ENCODE data around the gene ITPRID2. TPM values are rescaled to one million over a fixed set of nuclear protein-coding genes. Genes with fewer than 3 reads are reported as not detected.

Gene ITPRID2
- polyA plus RNA-seq, 3 donors, result 17.9 to 50.2 (median 23.0) TPM

GRCh38 chr2:181896286-181896685, 4.8 kb downstream of the ITPRID2 start:
- TF ChIP-seq CTCF (IDR thresholded peaks at IDR 0.05), result no peak
- Histone ChIP-seq H3K27me3 (ENCODE audit: control insufficient read depth in 2 of 2, insufficient read depth in 2 of 2, low read length in 2 of 2) (no peaks in the 10 kb centered on the region), H3K4me2 (replicated peaks; ENCODE audit: extremely low read depth, low read length, poor library complexity, severe bottlenecking) (no peak overlapping the region), H2AFZ (ENCODE audit: insufficient read depth, low read depth, low read length, poor library complexity, severe bottlenecking) (no peak overlapping the region), H3K4me3 (replicated peaks in 1 of 3; ENCODE audit: low read depth in 2 of 3, low read length in 3 of 3) (no peak overlapping the region), H3K79me2 (ENCODE audit: insufficient read depth, low read length) (peaks cover 80% of the 10 kb centered on the region), H4K20me1 (ENCODE audit: insufficient read depth, low read length) (peaks cover 73% of the 10 kb centered on the region), H3K9me3 (replicated peaks in 1 of 2; ENCODE audit: control insufficient read depth in 1 of 2, insufficient read depth in 1 of 2, low read length in 2 of 2) (no peaks in the 10 kb centered on the region), H3K27ac (ENCODE audit: low read depth in 1 of 2, low read length in 2 of 2) (no peak overlapping the region), H3K9ac (ENCODE audit: insufficient read depth, low read length, poor library complexity, severe bottlenecking) (no peak overlapping the region), H3K4me1 (ENCODE audit: control insufficient read depth in 1 of 2, insufficient read depth in 2 of 2, low read length in 2 of 2) (peaks cover 17 to 44% of the 10 kb centered on the region in 2 donors), H3K36me3 (replicated peaks in 1 of 2; ENCODE audit: control insufficient read depth in 1 of 2, insufficient read depth in 2 of 2, low read length in 2 of 2) (peaks cover 48 to 62% of the 10 kb centered on the region in 2 donors)
- H3K27ac Mint-ChIP-seq, result no peak overlapping the region
- peaks cover 42% of the 10 kb centered on the region for H3K4me1 Mint-ChIP-seq
- peaks cover 43 to 46% of the 10 kb centered on the region in 2 donors for H3K36me3 Mint-ChIP-seq
- intact Hi-C loops (cut with micrococcal nuclease), result loop anchor here in 1 of 2 donors (10.0 kb wide), 2 partner anchors 51 to 819 kb away; partner anchors contain the start of gene DNAJC10
- no peak overlapping the region for H3K4me3 Mint-ChIP-seq
- H3K9me3 Mint-ChIP-seq, result no peaks in the 10 kb centered on the region
- no peaks in the 10 kb centered on the region for H3K27me3 Mint-ChIP-seq (ENCODE audit: low read depth in 3 of 3)
- no CpG with 5 or more reads among the region's 1 CpG for WGBS (ENCODE audit: insufficient coverage)
- DNase-seq, result no peak

- no CpG with 5 or more reads among the region's 3 CpGs for WGBS (ENCODE audit: insufficient coverage)
- no peak for DNase-seq
- Histone ChIP-seq H2AFZ (ENCODE audit: insufficient read depth, low read depth, low read length, poor library complexity, severe bottlenecking) (no peak overlapping the region), H3K4me1 (ENCODE audit: control insufficient read depth in 1 of 2, insufficient read depth in 2 of 2, low read length in 2 of 2) (peaks cover 12 to 37% of the 10 kb centered on the region in 2 donors), H3K79me2 (ENCODE audit: insufficient read depth, low read length) (peaks cover 88% of the 10 kb centered on the region), H3K4me2 (replicated peaks; ENCODE audit: extremely low read depth, low read length, poor library complexity, severe bottlenecking) (no peak overlapping the region), H3K9me3 (replicated peaks in 1 of 2; ENCODE audit: control insufficient read depth in 1 of 2, insufficient read depth in 1 of 2, low read length in 2 of 2) (no peaks in the 10 kb centered on the region), H3K4me3 (replicated peaks in 1 of 3; ENCODE audit: low read depth in 2 of 3, low read length in 3 of 3) (no peak overlapping the region), H3K27ac (ENCODE audit: low read depth in 1 of 2, low read length in 2 of 2) (peak overlapping the region in 1 of 2 donors; percentile 22), H3K36me3 (replicated peaks in 1 of 2; ENCODE audit: control insufficient read depth in 1 of 2, insufficient read depth in 2 of 2, low read length in 2 of 2) (peaks cover 72 to 91% of the 10 kb centered on the region in 2 donors), H3K27me3 (ENCODE audit: control insufficient read depth in 2 of 2, insufficient read depth in 2 of 2, low read length in 2 of 2) (no peaks in the 10 kb centered on the region), H3K9ac (ENCODE audit: insufficient read depth, low read length, poor library complexity, severe bottlenecking) (no peak overlapping the region), H4K20me1 (ENCODE audit: insufficient read depth, low read length) (peaks cover 93% of the 10 kb centered on the region)
- H3K36me3 Mint-ChIP-seq, result peaks cover 53 to 67% of the 10 kb centered on the region in 2 donors
- H3K4me3 Mint-ChIP-seq, result no peak overlapping the region
- no peaks in the 10 kb centered on the region for H3K9me3 Mint-ChIP-seq
- peak overlapping the region in 1 of 7 donors; percentile 81 for H3K27ac Mint-ChIP-seq
- no peak for TF ChIP-seq CTCF (IDR thresholded peaks at IDR 0.05)
- peaks cover 41% of the 10 kb centered on the region for H3K4me1 Mint-ChIP-seq
- no peaks in the 10 kb centered on the region for H3K27me3 Mint-ChIP-seq (ENCODE audit: low read depth in 3 of 3)
- intact Hi-C loops (cut with micrococcal nuclease), result loop anchor here in 1 of 2 donors (10.0 kb wide), 1 partner anchor 155 kb away; no protein-coding TSS in a partner anchor
Observed at GRCh38 chr2:181900007-181900651, 8.6 kb downstream of the ITPRID2 start.
